Gastroesophageal sphincter (tissue), 4 donors: ENCODE results near the gene CYB561. TPM values are rescaled to one million over a fixed set of nuclear protein-coding genes. Genes with fewer than 3 reads are reported as not detected.

Experiments
- ATAC-seq: fragments of 150-250 bp; one replicate; pipeline ENCODE4 v1.9.1; 2016; ENCODE audit warnings: mild to moderate bottlenecking, moderate library complexity
- H3K27ac ChIP-seq, 4 donors: fragments of 200-600 bp; sonication (generic) in 3 of 4; 1 replicate in 3 of 4; 2 replicates in 1 of 4; pipeline ENCODE4 v1.5.1; 2016 to 2019
- H3K27me3 ChIP-seq: fragments of 200-600 bp; sonication (generic); one replicate; pipeline ENCODE4 v1.5.1; 2019
- H3K36me3 ChIP-seq, 2 donors: fragments of 200-600 bp; sonication (generic); one replicate each; pipeline ENCODE4 v1.5.1; 2019; ENCODE audit warnings: control low read depth in 1 of 2
- H3K4me1 ChIP-seq, 3 donors: fragments of 200-600 bp; sonication (generic); 1 replicate in 2 of 3; 2 replicates in 1 of 3; pipeline ENCODE4 v1.5.1; 2016 to 2019; ENCODE audit warnings: control low read depth in 2 of 3
- H3K4me3 ChIP-seq, 2 donors: fragments of 200-600 bp; sonication (generic); one replicate each; pipeline ENCODE4 v1.5.1; 2019; ENCODE audit warnings: mild to moderate bottlenecking in 1 of 2, moderate library complexity in 1 of 2
- H3K9me3 ChIP-seq, 3 donors: fragments of 200-600 bp; sonication (generic); one replicate each; pipeline ENCODE4 v1.5.1; 2017 to 2019; ENCODE audit warnings: control low read depth in 2 of 3
- EP300 ChIP-seq: sonication (generic); formaldehyde crosslinking; IDR thresholded peaks from one replicate; pipeline ENCODE4 v1.6.1; 2017; ENCODE audit warnings: antibody characterized with exemption, mild to moderate bottlenecking
- POLR2A ChIP-seq, 2 donors: fragments of 450-650 bp; IDR thresholded peaks; one replicate each; pipeline ENCODE4 v1.6.1; 2017; ENCODE audit warnings: antibody characterized with exemption in 2 of 2, mild to moderate bottlenecking in 2 of 2, moderate library complexity in 1 of 2
- POLR2AphosphoS5 ChIP-seq: sonication (generic); formaldehyde crosslinking; IDR thresholded peaks from one replicate; pipeline ENCODE4 v1.6.1; 2017; ENCODE audit warnings: antibody characterized with exemption
- WGBS, 2 donors: methylation state at CpG; one replicate each; pipeline ENCODE4 v1.1.5; 2018; ENCODE audit warnings: low coverage in 1 of 2; 5-methylcytosine and 5-hydroxymethylcytosine counted together
- total RNA-seq, 4 donors: library from RNA; depleted of rRNA; stranded (reverse); fragments of >200 nt; gene quantifications; one replicate each; pipeline ENCODE4 v1.1.0, GENCODE V29; 2016
- TF ChIP-seq, protein P1 (sequence below), 4 experiments: fragments of 200-600 bp in 2 of 4; fragments of 450-650 bp in 2 of 4; sonication (generic) in 1 of 4; IDR thresholded peaks; one replicate each; pipeline ENCODE4 v1.5.1; 2017 to 2019; ENCODE audit warnings: antibody characterized with exemption in 4 of 4, mild to moderate bottlenecking in 2 of 4, moderate library complexity in 2 of 4

CYB561 gene
- total RNA-seq, 4 donors from 2014 or later = 7.9 to 17.7 (median 15.0) TPM

DNA sequence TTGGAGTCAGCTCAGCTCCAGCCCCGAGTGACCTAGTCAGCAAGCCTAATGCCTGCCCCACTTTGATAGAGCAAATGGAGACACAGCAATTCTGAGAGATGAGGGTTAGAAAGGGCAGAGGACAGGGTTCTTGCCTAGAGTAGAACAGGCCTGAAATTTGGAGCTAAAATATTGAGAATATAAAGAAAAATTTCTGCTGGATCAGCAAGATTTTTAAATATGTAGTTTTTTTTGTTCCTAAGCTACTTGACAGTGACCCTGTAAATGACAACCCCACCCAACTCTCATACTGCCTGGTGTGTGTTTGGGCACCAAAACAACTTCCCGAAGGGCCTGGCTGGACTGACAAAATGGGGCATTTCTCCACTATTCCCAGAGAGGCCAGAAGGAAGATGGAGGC lies 26.7 kb downstream of the CYB561 start:
- Histone ChIP-seq H3K27me3 (no peaks in the 10 kb centered on the region), H3K4me1 (peaks cover 0 to 5% (median 0%) of the 10 kb centered on the region in 3 donors), H3K9me3 (no peaks in the 10 kb centered on the region), H3K4me3 (no peak overlapping the region), H3K27ac (no peak overlapping the region), H3K36me3 (peaks cover 0 to 65% of the 10 kb centered on the region in 2 donors)
- WGBS, 2 donors = 86% methylated on average over 1 of the region's 2 CpGs; no CpG with 5 or more reads in 1 of the 2 donors
- ATAC-seq = no peak
- no peak for TF ChIP-seq POLR2AphosphoS5
- TF ChIP-seq, protein P1, sequence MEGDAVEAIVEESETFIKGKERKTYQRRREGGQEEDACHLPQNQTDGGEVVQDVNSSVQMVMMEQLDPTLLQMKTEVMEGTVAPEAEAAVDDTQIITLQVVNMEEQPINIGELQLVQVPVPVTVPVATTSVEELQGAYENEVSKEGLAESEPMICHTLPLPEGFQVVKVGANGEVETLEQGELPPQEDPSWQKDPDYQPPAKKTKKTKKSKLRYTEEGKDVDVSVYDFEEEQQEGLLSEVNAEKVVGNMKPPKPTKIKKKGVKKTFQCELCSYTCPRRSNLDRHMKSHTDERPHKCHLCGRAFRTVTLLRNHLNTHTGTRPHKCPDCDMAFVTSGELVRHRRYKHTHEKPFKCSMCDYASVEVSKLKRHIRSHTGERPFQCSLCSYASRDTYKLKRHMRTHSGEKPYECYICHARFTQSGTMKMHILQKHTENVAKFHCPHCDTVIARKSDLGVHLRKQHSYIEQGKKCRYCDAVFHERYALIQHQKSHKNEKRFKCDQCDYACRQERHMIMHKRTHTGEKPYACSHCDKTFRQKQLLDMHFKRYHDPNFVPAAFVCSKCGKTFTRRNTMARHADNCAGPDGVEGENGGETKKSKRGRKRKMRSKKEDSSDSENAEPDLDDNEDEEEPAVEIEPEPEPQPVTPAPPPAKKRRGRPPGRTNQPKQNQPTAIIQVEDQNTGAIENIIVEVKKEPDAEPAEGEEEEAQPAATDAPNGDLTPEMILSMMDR (IDR thresholded peaks at IDR 0.05) = no peak
- TF ChIP-seq POLR2A (IDR thresholded peaks at IDR 0.05) = no peak
- TF ChIP-seq EP300 = no peak

DNA sequence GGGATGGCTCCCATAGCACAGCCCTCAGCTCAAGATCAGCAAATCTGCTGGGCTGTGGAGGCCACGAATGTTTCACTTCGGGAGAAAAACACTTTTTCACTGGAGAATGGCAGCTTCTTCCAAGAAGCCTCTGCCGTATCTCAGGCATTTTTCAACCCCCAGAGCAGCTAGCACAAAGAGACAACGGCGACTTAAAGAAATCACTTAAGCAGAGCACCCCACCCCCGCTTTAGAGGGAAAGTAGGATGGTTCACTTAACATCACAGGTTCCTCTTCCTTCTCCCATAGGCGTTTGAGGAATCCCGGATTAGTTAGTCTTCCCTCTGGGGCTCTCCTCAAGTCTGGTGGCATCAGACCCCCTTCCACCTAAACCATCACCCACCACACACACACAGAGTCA lies 27.6 kb downstream of the CYB561 start:
- ATAC-seq = no peak
- H3K27ac ChIP-seq = no peak overlapping the region
- TF ChIP-seq POLR2AphosphoS5 = no peak
- TF ChIP-seq EP300 = no peak
- TF ChIP-seq POLR2A (IDR thresholded peaks at IDR 0.05) = no peak
- TF ChIP-seq, protein P1 (IDR thresholded peaks at IDR 0.05) = no peak
- no peaks in the 10 kb centered on the region for H3K4me1 ChIP-seq
- H3K9me3 ChIP-seq = no peaks in the 10 kb centered on the region
- no peak overlapping the region for H3K4me3 ChIP-seq
- 65 to 69% methylated on average over 6 to 7 of the region's 8 CpGs for WGBS, 2 donors
- H3K36me3 ChIP-seq = peaks cover 0 to 74% of the 10 kb centered on the region in 2 donors
- H3K27me3 ChIP-seq = no peaks in the 10 kb centered on the region

DNA sequence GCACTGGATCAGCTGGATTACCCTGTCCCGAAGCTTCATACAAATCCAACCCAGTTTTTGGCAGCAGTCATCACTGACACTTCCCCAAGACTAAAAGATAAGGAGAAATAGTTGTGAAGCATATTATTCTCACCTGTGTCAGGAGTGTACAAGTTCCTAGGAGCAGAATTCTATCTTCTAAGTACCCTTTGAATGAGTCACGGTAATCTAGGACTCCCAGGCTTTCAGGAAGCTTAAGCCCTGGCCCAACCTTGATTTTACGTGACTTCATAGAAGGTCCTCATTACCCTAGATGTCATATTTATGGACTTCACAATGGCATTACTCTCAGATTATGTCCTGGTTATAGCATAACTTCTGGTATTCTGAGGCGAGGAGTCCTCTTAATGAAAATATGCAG lies 31.9 kb downstream of the CYB561 start:
- H3K4me1 ChIP-seq = no peaks in the 10 kb centered on the region
- WGBS, 2 donors = 83 to 98% methylated on average over 1 to 4 of the region's 4 CpGs
- H3K4me3 ChIP-seq = no peak overlapping the region
- TF ChIP-seq EP300 = no peak
- TF ChIP-seq, protein P1 (IDR thresholded peaks at IDR 0.05) = no peak
- TF ChIP-seq POLR2A (IDR thresholded peaks at IDR 0.05) = no peak
- no peak for TF ChIP-seq POLR2AphosphoS5
- ATAC-seq = no peak
- no peaks in the 10 kb centered on the region for H3K27me3 ChIP-seq
- H3K36me3 ChIP-seq = peaks cover 0 to 76% of the 10 kb centered on the region in 2 donors
- no peaks in the 10 kb centered on the region for H3K9me3 ChIP-seq
- H3K27ac ChIP-seq = no peak overlapping the region

DNA sequence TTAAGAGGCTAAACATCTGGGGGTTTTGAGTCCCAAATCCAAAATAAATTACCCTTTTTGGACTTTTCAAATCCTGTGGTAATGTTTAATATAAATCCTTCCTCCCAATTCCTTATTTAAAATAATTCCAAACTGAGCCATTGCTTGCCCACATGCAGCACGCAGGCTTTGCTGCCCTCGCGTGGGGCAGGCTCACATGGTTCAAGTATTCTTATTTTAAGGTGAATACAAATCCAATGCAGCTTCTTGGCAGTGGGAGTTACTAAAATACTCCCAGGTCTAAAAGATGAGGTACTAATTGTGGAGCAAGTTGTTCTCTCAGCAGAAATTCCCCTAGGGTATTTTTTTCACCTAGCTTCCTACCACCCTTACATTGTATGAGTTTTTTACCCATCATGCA lies 33.0 kb downstream of the CYB561 start:
- 80 to 90% methylated on average over 3 of the region's 3 CpGs for WGBS, 2 donors
- Histone ChIP-seq H3K4me3 (no peak overlapping the region), H3K4me1 (no peaks in the 10 kb centered on the region), H3K27me3 (no peaks in the 10 kb centered on the region), H3K9me3 (no peaks in the 10 kb centered on the region), H3K27ac (no peak overlapping the region), H3K36me3 (peaks cover 0 to 67% of the 10 kb centered on the region in 2 donors)
- TF ChIP-seq EP300 = no peak
- no peak for TF ChIP-seq POLR2A (IDR thresholded peaks at IDR 0.05)
- TF ChIP-seq, protein P1 (IDR thresholded peaks at IDR 0.05) = no peak
- no peak for TF ChIP-seq POLR2AphosphoS5
- no peak for ATAC-seq

DNA sequence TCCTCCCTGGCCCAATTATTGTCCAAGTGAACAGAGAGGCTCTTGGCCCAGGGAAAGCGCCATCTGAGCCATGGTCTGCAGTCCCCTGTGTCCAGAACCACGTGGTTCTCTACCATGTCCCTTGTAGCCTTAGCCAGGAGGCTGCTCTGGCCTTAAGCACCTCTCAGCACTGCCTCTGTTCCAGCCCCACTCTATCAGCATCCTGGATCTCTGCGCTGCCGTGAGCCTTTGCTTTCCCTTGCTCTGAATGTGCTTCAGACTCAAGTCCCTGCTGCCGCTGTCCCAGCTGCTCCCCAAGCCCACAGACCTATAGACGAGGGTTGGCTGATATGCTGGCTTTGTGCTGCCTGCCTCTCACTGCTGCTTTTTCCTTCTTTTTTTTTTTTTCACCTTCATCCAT lies 33.9 kb downstream of the CYB561 start:
- Histone ChIP-seq H3K27me3 (no peaks in the 10 kb centered on the region), H3K9me3 (no peaks in the 10 kb centered on the region), H3K27ac (no peak overlapping the region), H3K4me3 (no peak overlapping the region), H3K4me1 (peaks cover 0 to 3% (median 0%) of the 10 kb centered on the region in 3 donors), H3K36me3 (peaks cover 0 to 64% of the 10 kb centered on the region in 2 donors)
- 80 to 91% methylated on average over 1 to 6 of the region's 6 CpGs for WGBS, 2 donors
- no peak for ATAC-seq
- TF ChIP-seq POLR2A (IDR thresholded peaks at IDR 0.05) (no peak), EP300 (no peak), POLR2AphosphoS5 (no peak)
- TF ChIP-seq, protein P1 (IDR thresholded peaks at IDR 0.05) = no peak
